CD4-positive, alpha-beta T cell treated with Interferon alpha-2 for 1 hour (primary cell): ENCODE measurements around the gene PYCARD.
A peak's percentile ranks its signal among the peaks of the same experiment; 100 is the strongest.
"Not testable (repeated sequence)": the region's sequence is repeated elsewhere in the genome, so short reads cannot be mapped to it uniquely, and the experiment has no call there.

Experiments used
- DNase-seq, 2 donors: peaks; one replicate each; pipeline ENCODE4 v3.0.0-alpha.2; 2020 to 2022

PYCARD gene

DNA sequence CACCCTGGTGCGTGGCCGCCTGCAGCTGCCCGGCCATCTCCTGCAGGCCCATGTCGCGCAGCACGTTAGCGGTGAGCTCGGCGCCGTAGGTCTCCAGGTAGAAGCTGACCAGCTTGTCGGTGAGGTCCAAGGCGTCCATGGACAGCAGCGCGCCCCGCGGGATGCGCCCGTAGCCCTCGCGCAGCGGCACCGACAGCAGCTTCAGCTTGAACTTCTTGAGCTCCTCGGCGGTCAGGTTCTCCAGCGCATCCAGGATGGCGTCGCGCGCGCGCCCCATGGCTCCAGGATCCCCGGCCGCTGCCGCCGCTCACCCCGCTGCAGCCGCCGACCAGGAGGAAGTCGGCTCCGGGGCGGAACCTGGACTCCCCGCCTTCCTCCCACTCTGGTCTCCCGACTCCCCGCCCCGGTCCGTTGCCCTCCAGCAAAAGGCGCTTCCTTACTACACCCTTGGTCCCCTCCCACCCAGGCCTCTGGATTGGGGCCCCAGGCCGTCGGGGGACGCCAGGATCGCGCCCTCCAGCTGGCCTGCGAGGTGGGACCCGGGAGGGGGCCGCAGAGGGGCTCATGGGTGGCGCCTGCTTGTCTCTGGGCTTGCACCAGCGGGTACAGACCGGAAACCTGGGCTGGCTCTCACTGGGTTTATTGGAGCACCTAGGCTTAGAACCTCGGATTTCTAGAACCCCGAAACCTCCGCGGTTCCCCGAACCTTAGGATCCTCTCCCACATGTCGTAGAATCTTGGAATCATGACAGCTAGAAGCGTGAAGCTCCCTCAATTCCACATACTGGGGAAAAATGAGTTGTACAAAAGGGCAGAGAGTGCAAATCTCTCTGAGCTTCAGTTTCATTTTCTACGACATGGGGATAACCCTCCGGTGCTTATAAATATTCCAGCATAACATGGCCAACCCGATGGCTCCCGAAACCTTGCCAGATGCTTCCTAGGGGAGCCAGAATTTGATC is at the start of gene PYCARD:
TSS of gene PYCARD (minus strand) at position 347 of the 962 bp plus-strand sequence. CDS start at position 277, 70 bp downstream.
- peak in 1 of 2 donors; percentile 17 for DNase-seq

DNA sequence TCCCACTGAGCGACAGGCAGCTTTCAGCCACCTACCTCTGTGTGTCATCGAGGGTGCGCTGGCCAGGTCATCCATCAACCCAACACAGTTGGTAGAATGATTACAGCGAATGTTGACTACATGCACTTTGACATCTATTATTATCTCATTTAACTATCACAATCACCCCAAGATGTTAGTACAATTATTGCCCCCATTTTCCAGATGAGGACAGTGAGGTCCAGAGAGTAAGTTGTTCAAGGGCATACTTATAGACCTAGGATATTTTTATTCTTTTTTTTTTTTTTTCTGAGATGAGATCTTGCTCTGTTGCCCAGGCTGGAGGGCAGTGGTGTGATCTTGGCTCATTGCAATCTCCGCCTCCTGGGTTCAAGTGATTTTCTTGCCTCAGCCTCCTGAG is 48.9 kb upstream of the PYCARD start:
- no peak for DNase-seq

DNA sequence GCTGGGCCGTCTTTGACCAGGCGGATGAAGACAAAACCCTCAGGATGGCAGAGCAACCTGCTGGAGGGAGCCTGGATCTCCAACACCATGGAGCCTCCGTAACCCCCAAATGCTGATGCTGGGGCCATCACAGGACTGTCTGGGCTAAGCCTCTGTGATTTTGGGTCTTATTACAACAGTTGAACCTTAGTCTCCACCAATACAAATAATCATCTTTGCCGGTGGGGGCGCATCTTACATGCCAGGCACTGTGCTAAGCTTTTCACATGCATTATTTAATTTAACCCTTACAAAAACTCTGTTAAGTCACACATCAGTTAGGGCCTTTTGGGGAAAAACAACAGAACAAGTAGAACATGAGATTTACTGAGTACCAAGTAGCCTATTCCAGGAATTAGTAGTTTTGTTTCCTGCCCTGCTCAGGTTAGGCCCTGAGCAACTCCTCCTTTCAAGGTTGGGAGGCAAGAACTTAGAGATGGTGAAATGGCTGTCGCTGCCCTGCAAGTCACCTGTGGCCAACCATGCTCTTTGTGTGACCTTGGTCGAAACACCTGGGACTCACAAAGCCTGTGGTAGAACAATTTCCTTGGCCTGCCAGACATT is 48.3 kb upstream of the PYCARD start:
- DNase-seq: no peak

DNA sequence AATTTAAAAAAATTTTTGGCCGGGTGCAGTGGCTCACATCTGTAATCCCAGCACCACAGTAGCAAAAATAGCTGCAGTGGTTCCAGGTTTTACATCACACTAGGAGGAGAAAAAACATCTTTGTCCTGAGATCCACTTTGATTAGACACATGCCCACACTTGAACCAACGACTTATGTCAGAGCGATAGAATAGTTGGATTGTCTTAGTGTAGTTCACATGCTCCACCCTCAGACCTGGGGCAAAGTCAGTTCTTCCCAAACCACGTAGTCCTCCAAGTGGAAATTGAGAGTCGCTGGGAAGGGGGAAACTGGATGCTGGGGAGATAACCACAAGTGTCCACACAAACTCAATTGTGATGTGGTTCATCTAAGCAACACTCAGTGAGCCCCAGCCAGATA is 45.8 kb upstream of the PYCARD start:
- no peak for DNase-seq

DNA sequence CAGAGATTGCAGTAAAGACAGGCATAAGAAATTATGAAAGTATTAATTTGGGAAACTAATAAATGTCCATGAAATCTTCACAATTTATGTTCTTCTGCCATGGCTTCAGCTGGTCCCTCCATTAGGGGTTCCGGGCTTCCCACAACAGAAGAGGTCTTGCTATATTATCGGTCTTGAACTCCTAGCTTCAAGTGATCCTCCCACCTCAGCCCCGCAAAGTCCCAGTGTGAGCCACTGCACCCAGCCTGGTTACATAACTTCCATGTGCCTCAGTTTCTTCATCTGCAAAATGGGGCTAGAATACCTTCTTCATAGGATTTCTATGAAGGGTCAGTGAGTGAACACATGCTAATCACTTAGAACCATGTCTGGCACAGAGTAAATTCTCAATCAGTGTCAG is 43.7 kb upstream of the PYCARD start:
- DNase-seq: no peak

DNA sequence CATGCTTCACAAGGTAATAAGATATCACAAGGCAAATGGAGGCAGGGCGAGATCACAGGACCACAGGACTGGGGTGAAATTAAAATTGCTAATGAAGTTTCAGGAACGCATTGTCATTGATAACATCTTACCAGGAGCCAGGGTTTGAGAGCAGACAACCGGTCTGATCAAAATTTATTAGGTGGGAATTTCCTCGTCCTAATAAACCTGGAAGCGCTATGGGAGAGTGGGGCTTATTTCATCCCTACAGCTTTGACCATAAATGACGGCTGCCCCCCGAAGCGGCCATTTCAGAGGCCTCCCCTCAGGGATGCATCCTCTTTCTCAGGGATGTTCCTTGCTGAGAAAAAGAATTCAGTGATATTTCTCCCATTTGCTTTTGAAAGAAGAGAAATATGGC is 43.0 kb upstream of the PYCARD start:
- DNase-seq: not testable (repeated sequence)

DNA sequence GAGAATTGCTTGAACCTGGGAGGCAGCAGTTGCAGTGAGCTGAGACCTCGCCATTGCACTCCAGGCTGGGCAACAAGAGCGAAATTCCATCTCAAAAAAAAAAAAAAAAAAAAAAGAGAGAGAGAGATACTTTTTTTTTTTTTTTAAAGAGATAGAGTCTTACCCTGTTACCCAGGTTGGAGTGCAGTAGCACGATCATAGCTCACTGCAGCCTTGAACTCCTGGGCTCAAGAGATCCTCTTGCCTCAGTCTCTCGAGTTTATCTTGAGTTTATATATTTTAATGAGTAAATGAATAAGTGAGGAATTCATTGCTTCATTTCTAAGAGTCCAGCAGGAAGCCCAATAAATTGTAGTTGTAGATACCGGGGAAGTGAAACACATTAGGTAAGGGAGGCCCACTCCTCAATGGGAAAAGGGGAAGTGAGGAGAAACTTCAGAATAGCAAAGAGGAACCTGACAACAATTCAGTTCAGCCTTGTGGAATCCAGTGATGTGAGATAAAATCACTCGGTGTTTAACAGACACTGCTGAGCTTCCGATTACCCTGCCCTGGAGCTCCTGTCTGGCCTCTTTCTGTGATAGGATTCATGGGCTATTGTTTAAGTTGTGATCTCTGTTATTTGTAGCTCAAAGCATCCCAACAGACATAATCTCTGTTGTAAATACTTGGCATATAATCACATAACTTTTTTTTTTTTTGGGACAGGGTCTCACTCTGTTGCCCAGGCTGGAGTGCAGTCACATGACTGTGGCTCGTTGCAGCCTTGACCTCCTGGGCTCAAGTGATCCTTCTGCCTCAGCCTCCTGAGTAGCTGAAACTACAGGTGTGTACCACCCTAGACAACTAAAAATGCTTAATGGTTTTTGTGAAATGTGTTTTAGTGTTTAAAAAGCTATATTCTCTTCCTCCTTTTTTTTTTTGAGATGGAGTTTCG is 41.4 kb upstream of the PYCARD start:
- DNase-seq: peak; percentile 11 to 27

DNA sequence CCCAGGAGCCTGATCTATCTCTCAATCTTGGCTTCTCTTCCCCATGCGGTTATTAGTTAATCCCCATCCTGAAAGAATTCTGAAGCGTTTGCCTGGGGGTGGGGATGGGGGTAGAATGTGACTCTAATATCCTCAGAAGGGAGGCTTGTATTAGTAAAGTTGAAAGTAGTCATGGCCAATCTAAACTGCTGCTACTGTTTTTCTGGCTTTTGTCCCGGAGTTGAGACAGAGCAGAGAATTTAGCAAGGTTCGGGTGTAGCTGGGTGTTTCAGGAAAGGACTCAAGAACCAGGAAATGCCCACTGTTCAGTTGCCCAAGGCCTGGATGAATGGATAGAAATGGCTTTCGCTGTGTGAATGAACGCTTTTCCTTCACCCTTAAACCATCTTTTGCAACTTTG is 39.6 kb upstream of the PYCARD start:
- DNase-seq: no peak

DNA sequence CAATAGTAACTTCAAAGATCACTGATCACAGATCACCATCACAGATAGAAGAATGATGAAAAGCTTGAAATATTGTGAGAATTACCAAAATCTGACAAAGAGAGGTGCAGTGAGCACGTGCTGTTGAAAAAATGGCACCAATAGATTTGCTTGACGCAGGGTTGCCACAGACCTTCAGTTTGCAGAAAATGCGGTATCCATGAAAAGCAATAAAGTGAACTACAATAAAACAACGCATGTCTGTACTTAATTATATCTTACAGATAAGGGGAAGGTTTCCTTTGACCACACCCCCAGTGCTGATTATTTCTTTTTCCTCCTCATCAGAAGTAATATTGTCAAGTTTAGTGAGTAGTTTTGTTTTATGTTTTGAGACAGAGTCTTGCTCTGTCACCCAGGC is 35.5 kb upstream of the PYCARD start:
- no peak for DNase-seq

DNA sequence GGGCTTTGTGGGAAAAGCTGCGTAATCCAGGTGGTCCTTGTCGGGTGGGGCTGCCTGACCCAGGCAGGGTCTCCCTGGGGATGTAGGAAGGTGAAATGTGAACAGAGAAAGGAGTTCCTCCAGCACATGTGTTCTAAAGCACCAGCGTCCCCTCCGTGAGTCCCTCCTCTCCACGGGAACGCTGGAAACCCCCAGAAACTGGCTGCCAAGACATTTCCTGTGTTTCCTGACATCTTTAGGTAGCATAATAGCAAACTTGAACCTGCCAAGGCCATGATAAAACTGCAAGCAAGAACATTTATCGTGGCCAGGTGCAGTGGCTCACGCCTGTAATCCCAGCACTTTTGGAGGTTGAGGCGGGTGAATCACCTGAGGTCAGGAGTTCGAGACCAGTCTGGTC is 26.9 kb upstream of the PYCARD start:
- no peak for DNase-seq

DNA sequence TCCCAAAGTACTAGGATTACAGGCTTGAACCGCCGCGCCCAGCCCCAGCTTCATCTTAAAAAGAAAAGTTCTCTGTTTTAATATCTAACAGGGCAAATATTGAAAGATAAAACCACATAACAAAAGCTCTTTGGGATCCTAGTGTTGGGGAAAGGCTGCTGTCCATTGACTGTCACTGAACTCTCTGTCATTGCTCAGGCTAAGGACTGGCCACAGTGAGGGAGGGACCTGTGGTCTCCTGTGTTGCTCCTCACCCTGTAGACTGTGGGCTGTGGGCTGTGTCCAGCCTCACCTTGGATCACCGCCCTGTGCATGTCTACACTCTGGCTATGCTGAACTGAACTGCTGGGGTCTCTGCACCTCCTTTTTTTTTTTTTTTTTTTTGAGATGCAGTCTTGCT is 25.6 kb upstream of the PYCARD start:
- DNase-seq: no peak

DNA sequence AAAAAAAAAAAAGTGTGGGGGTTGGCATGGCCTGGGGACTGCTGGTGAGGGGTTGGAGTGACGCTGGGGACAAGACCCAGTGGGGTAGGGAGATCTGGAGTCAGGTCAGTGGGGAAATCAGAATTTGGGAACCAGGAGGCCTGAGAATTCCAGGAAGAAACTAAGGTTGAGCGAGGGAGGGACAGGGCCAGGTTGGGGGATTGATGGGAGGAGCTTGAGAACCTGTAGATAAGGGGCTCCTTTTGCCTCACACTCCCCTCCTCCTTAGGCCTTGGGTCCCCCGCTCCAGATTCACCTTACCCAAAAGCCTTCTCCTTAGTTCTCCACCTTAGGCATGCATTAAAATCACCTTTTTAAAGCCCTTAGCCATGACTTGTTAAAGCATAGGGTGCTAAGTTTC is 22.6 kb upstream of the PYCARD start:
- DNase-seq: no peak

DNA sequence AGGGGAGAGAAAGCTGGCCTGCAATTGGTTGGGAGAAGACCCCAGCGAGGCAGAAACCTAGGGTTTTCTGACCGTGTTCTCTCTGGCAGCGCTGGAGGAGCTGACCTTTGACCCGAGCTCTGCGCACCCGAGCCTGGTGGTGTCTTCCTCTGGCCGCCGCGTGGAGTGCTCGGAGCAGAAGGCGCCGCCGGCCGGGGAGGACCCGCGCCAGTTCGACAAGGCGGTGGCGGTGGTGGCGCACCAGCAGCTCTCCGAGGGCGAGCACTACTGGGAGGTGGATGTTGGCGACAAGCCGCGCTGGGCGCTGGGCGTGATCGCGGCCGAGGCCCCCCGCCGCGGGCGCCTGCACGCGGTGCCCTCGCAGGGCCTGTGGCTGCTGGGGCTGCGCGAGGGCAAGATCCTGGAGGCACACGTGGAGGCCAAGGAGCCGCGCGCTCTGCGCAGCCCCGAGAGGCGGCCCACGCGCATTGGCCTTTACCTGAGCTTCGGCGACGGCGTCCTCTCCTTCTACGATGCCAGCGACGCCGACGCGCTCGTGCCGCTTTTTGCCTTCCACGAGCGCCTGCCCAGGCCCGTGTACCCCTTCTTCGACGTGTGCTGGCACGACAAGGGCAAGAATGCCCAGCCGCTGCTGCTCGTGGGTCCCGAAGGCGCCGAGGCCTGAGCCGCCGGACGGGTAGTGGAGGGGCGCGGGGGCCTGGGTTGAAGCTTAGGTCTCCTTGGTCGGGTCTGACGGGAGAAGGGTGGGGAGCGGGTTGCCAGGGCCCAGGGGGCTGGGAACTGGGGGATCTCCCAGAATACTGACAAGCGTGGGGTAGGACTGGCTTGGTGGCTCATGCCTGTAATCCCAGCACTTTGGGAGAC is 21.8 kb upstream of the PYCARD start:
- DNase-seq: no peak

DNA sequence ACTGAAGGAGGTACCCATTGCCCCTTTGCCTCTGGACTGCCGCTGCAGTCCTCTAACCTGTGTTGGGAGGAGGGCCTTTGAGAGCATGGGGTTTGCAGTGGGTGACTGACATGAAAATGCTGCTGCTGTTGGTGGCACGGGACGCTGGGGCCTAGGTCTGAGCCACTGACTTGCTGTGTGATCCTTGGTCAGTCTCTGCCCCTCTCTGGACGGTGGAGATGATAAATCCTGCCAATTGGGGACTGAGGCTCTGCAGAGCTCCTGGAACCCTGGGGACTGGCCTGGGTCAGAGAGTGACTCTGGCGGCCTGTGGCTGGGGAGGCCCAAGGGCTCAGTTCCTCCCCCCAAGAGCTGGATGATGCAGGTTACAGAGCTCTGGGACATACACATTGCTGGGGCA is 20.5 kb upstream of the PYCARD start:
- DNase-seq: no peak

DNA sequence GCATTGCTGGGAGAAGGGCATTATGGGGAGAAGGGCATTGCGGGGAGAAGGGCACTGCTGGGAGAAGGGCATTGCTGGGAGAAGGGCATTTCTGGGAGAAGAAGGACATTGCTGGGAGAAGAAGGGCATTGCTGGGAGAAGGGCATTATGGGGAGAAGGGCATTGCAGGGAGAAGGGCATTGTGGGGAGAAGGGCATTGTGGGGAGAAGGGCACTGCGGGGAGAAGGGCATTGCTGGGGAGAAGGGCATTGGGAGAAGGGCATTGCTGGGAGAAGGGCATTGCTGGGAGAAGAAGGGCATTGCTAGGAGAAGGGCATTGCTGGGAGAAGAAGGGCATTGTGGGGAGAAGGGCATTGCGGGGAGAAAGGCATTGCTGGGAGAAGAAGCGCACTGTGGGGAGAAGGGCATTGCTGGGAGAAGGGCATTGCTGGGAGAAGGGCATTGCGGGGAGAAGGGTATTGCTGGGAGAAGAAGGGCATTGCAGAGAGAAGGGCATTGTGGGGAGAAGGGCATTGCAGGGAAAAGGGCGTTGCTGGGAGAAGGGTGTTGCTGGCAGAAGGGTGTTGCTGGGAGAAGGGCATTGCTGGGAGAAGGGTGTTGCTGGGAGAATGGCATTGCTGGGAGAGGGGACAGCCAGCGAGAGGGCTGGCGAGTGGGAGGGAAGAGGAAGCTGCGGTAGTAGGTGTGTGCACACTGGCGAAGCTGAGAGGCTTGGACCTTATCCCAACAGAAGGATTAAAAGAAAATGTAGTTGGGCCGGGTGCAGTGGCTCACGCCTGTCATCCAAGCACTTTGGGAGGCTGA is 19.0 kb upstream of the PYCARD start:
- DNase-seq: no peak

DNA sequence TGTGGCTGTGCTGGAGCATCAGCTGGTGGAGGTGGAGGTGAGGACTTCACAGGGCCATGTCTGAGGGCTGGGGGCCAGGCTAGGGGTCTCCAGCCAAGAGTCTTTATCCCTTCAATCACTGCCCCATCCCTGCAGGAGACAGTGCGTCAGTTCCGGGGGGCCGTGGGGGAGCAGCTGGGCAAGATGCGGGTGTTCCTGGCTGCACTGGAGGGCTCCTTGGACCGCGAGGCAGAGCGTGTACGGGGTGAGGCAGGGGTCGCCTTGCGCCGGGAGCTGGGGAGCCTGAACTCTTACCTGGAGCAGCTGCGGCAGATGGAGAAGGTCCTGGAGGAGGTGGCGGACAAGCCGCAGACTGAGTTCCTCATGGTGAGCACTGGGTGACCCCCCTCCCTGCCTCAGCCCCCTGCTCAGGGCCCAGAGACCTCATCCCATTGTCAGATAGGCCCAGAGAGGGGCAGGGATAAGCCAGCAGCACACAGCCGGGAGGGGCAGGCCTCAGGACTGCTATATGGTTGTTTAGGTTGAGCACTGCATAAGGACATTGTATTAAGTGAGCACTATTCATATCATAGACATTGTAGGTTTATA is 16.7 kb upstream of the PYCARD start:
- no peak for DNase-seq

DNA sequence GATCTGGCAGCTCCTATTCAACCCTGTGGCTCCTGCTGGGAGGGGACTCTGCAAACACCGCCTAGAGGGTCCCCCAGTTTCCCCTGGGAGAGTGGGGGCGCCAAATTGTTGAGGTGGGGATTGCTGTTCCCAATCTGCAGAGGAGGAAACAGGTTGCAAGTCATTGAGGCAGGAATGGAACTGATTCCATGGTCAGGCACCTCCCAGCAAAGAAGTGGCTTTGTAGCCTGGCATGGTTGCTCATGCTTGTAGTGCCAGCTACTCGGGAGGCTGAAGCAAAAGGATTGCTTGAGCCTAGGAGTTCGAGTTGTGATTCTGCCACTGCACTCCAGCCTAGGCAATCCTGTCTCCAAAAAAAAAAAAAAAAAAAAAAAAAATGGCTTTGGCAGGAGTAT is 14.6 kb upstream of the PYCARD start:
- no peak for DNase-seq

DNA sequence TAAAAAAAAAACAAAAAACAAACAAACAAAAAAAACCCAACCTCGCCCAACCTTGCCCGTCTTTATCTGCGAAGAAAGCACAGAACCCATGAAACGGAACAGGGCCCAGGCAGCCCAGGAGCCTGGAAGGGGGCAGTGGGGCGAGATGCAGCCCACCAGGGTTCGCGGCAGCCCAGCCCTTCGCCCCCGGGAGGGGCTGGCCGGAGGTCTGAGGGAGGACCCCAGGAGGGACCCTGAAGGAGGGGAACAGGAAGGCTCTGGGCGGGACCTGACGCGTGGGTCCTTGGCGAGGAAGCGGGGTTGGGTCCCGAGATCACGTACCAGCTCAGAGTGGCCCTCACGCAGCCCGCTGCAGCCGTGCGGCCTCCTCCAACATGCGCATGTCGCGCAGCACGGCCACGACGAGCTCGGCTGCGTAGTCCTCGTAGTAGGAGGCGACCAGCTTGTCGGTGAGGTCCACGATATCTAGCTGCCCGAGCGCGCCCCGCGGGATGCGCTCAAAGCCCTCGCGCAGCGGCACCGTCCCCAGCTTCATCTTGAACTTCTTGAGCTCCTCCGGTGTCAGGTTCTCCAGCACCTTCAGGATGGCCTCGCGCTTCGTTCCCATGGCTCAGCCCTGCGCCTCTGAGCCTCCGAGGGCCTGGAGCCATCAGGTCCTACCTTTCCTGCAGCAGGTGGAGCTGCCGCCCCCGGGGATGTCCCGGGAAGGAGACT is 14.0 kb upstream of the PYCARD start, which contains the start of gene PYDC1:
TSS of gene PYDC1 (minus strand) at position 714 of the 714 bp plus-strand sequence. CDS start at position 607, 107 bp downstream.
- no peak for DNase-seq

DNA sequence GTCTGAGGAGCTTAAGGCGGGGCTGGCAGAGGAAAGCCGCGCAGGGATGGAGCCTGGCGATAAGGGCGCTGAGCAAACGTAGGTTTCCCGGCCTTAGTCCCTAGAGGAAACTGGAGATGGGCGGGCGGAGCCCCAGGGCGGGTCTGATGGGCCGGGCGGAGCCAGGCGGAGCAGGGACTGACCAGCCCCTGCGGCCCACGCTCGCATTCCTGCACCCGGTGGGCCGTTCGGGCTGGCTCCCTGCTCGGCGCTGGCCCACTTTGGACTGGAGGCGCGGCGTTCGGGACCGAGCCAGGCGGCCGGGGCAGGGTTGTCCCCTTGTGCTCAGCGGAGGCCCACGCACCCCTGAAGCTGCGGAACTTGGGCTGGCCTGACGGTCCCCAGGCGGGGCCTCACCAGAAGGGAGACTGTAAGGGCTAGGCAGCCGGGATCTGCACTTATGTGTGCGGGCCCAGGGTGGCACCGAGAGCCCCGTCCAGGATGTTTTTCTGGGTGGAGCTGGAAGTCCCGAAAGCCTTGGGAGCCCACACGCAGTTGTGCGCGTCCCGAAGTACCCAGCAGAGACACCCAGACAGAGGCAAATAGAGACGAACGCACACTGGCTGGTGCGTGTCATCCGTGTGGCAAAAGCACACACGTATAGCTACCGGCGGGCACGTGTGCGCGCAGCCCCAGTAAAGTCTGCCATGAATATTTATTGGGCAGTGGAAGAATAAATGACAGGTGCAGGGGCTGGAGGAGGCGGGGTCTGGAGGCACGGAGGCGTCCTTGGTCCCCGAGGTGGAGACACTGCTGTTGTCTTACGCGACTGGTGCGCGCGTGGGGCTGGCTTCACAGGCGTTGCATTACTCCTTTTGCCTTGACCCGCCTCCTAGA is 13.0 kb upstream of the PYCARD start:
- DNase-seq: no peak
